ENCODE data around the gene TBL1X.

Gene TBL1X

DNA sequence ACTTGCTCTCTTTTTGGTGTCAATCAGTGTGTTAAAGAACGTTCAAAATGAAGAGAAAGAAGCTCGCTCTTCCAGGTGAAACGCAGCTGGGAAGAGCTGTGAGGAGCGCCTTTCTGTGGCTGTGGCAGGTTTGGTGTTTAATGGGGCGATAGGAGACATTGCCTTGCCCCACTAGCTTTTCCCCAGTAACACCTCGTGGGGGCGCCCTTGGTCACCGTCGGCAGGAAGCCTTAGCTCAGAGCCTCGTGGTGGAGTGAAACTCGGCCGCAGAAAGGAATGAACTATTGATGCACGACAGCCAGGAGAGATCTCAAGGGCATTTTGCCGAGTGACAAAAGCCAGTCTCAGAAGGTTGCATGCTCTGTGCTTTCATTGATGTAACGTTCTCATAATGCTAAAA lies 235.7 kb downstream of the TBL1X start:
- no peak for DNase-seq

DNA sequence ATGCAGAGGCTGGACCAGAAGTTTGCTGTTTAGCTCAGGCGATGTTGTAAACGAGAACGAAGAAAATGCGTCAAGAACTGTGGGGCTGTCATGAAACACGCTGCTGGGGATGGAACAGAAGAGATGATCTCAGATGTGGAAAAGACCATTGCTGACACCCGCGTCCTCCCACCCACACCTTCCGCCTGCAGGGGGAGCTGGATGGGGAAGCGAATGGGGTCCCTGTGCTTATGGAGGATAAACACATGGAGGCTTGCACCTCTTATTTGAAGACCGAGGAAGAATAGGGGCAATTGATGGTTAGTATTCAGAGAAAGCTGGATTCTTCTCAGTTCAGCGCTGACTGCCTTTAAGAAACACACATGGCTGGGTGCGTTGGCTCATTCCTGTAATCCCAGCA lies 236.9 kb downstream of the TBL1X start:
- DNase-seq = no peak

DNA sequence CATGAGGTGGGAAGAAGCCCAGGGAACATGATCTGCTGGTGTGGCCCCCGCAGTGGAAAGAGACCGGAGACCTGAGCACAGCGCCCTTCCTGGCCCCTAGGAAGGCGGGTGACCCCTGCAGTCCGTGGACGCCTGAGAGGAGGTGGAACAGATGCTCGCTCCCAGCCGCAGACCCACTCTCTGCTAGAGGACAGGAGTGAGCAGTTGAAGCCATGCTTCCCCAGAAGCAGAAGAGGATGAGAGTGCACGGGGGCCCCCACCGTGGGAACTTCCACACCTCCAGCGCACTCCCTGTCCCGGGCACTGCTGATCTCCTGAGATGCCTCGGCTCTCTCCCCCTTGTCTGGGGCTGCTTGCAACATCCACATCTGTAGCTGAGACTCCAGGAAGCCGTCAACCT lies 238.5 kb downstream of the TBL1X start:
- no peak for DNase-seq

DNA sequence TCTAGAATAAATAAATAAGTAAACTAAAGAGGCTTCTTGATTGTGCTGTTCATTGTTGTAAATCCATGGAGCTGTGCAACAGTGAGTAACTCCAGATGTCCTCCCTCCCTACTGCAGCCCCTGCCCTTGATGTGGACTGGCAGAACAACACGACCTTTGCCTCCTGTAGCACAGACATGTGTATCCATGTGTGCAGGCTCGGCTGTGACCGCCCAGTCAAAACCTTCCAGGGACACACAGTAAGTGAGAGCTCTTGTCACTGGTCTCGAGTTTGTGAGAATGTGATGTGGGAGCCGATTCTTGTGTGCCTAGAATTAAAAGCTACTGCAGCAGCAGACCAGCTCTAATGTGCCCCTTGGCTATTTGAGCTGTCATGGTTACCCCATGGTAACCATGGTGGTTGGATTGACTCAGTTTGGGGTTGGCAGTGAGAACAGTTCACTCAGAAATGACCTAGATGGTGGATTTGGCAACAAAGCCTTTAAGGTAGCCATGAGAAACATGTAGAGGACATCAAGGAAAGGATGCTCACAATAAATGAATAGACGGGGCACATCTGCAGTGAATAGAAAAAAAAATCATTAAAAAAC lies 240.1 kb downstream of the TBL1X start:
- no peak for DNase-seq

DNA sequence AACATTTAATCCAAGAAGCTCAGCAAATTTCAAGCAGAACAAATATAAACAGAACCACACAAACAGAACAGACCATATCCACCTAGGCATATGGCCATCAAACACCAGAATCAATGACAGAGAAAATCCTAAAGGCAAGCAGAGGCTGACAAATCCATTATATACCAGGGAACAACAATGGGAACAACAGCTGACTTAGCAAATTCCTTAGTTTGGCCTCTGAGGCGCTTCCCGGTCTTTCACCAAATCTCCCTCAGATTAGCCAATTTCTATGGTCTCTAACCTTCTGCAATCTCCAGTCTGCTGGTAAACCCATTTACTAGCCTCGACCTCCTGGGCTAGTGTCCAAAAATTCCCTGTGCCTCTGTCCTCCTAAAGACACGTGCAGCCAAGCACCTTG lies 241.6 kb downstream of the TBL1X start:
- no peak for DNase-seq

DNA sequence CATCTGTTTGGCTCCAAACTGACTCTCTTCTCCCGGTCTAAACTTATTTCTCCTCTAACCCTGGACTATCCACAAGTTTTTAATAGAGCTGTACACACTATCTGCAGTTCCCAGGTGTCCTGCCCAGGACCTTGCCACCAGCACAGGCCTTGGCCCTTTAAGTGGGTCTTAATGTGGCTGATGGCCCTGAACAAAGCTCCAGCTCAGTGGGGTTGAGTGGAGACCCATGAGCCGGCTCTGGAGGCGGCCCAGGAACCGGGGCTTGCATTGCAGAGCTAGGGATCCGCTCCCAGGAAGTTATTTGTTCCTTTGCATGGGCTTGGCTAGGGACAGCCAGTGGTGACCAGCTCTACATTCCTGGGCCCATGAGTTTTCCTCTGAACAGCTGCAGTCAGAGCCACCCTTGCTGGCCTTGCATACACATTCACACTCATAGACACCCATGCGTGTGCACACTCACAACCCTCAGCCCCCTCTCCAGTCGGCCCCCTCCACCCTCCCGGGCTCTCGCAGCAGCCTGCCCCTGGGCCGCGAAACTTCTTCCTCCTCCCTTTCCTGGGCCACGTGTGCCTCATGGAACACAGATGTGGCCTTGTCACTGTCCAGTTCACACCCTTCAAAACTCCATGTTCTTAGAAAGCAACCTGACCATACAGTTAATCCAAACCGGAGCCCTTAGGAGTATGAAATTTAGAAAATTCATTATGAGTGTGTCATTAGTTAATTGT lies 242.6 kb downstream of the TBL1X start:
- no peak for DNase-seq

DNA sequence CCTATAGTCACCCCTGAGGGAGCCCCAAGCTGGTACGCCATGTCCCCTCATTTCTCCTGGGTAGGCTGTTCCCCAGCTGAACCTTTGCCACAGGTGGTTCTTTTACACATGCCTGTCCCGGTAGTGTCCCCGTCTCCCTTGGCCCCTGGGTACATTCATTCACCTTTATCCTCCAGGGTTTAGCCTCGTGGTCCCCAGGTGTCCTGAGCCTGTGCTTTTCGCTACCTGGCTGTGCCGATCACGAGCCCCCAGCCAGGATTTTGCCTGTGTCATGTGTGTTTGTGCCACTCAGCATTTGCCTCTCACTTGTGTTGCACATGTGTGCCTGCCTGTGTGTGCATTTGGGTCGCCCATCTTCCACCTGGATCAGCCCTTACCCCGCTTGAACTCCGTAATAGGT lies 243.2 kb downstream of the TBL1X start:
- DNase-seq = no peak

DNA sequence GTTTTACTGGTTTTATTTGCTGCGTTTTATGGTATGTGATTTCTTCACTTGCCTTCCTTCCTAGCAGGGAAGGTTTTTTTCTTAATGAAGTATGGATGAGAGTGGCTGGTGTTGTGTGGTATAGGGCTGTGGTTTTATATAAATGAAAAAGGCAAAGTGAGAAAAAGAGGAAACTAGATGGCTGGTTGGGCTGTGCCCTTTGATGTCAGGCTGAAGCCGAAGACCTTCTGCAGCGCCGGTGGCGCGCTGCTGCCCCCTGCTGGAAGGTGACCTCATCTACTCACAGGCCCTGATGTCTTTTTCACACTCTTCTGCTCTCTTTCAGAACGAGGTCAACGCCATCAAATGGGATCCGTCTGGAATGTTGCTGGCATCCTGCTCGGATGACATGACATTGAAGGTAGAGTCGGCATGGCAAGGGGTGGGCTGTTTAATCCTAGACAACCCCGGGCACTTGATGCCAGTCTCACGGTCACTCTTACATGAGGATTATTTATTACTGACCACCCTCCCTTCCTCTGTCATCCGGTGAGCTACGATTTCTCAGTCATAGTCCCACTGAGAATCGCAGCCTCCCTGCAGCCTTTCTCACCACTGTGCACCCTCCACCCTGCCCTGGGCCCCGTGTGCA lies 244.2 kb downstream of the TBL1X start:
- peak in 55 of 58 donors; percentile 0 to 82 (median 33) for DNase-seq

DNA sequence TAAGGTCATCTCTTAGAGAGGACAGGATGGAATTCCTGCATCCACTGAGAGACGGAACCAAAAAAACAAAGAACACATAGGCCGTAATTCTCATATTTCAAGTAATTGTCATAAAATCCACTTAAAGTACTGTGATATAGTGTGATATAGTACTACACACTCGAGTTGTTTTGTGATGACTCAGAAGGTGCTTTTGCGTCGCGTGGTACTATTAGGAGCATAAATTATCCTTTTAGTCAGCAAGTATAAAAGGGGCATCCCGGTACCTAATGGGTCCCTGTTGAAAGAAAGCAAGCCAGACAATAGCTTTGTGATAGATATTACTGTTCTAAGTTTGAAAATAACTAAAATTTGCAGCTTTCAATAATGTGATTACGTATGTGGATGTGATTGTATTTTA lies 245.5 kb downstream of the TBL1X start:
- DNase-seq = no peak

DNA sequence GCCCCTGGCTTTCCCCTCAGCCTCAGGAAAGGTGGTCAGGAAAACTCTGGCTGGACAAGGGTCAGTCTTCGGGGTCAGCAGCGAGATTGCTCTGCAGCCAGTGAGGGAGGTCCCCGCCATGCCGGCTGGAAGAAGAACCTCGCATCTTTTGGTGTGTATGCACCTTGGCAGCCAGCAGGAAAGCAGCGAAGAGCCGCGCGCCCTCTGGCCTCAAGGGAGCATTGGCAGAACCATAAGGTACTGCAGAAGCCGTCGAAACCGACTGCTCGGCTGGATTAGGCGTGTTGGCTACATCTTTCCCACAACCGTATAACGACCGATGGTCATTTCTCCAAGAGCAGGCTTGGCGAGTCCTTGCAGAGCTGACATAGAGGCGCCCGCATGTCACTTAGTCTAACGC lies 252.5 kb downstream of the TBL1X start:
- no peak for DNase-seq

DNA sequence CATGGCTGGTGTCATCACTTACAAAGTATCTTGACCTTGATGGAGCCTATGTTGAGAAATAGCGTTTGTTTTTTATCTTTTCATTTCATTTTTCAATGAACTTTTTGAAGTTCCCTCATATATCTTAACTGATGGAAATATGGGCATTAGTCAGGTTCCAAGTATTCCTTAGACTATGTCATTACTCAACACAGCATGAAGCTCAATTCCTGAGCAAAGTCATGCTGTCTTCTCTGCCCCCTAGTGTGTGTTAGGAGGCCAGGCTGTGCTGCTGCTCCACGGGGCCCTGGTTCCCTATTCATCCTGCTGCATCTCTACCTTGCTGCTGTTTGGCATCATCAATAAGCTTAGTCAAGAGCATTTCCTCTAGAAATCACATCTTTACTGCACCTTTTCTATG lies 259.9 kb downstream of the TBL1X start:
- no peak for DNase-seq

DNA sequence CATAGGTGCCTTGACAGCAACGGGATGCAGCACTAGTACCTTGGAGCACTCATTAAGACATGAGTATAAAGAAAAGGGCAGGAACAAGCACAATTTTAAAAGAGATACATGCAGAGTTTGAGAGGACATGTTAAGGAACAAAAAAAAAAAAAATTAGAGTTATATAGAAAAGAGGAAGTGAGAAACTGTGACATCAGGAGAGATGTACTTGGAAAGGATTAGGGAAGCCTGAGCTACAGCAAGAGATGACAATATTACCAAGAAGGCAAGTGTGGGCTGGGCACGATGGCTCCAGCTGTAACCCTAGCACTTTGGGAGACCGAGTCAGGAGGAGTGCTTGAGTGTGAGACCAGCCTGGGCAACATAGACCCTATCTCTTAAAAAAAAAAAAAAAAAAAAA lies 263.4 kb downstream of the TBL1X start:
- no peak for DNase-seq

DNA sequence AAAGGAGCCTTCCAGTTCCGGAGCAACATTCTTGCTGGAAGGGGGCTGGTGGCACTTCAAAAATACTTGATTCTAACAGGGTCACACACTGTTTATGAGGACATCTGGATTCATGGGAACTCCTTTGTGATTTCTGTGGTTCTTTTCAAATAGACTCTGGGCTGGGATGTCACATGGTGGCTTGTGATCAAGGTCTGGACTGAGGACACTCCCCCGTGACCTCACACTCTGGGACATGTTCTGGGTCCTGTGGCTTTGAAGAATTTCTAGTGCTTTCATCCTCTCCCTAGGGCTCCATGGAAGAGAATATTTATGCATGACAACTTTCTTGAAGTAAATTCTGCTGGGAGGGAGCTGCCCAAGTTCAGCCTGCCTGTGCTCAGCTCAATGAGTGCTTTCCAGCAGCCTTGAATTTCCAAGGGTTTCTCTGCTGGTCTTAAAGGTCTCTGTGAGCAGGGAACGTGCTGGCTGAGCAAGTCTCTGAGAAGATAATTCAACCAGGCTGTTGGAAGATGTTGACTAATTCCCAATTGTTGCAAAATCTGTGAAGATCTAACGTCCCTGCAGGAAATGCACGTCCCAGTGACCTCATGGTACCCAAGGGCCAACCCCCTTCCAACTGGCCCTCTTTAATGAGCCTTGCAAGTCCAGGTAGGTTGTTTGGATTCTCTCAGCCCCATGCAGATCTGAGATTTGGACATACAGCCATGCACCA lies 264.5 kb downstream of the TBL1X start:
- DNase-seq = no peak

DNA sequence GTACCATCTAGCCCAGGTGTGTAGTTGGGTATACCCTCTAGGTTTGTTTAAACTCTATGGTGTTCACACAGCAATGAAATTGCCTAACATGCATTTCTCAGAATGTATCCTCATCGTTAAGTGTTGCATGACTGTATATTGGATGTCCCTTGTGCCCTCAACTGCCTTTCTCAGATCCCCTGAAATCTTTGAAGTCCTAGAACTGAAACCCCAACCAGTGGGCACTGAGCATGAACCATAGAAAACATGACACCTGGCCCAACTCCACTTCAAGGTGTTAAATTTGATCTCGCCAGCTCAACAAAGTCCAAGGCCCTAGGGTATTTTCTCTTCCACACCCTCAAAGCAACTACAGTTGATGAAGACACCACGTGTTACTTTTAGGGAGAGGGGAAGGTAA lies 265.2 kb downstream of the TBL1X start:
- no peak for DNase-seq

DNA sequence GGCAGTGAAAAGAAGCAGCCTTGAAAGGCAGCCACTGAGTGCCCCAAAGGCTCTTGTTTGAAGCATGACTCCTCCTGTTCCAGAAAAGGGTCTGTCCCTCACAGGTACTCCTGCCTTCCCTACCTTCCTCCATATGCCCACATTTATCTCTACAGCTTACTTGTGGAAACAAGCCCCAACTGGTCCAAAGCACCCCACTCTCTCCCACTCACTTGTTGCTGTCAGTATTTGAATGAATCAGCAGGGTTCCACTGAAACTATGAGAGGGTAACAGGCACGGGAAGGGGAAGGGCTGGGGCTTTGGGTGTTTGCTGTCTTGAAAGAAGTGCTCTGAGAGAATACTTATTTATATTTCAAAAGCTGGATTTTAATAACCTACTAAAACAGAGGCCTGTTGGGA lies 265.9 kb downstream of the TBL1X start:
- DNase-seq = no peak

DNA sequence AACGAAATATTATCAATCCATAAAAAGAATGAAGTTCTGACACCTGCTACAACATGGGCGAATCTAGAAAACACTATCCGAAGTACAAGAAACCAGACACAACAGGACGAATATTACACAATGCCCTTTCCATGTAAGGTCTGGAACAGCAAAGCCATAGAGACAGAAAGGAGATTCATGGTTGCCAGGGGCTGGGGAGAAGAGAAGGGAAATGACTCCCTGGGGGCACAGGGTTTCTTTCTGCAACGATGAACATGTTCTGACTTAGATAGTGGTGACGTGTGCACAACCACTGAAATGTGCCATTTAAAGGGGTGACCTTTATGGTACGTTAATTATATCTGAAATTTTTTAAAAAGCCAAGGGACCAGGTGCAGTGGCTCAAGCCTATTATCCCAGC lies 272.5 kb downstream of the TBL1X start:
- no peak for DNase-seq

DNA sequence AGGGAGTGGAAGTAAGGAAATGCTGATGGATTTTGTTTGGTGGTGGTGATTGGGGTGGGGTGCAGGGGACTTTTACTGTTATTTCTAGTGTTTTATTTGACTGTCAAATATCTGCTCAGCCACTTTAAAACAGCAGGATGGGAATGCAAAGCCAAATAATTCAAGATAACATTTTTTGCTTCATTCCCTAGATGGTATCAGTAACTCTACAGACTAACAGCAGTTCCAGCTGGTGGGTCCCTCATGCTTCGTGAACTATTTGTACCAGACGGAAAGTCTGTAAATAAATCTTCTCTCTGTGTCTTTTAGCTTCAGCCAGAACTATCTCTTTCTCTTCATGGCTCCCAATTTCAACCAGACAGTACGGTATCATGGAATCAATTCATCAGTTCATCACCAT lies 273.3 kb downstream of the TBL1X start:
- DNase-seq = no peak

DNA sequence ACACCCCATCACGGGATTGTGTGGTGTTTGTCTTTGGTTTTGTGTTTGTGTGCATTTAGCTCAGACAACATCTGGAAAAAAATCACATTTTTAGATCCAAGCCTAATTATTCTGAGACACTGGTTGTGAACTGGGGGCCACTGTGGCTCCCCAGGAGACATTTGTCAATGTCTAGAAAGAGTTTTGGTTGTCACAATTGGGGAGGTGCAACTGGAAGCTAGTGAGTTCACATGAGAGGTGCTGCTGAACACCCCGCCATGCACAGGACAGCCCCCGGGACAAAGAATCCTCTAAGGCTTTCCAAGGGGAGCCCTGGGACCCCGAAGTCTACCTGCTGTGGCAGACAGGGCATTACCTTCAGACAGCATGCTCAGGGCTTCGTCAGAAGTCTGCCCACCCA lies 274.3 kb downstream of the TBL1X start:
- DNase-seq = no peak

DNA sequence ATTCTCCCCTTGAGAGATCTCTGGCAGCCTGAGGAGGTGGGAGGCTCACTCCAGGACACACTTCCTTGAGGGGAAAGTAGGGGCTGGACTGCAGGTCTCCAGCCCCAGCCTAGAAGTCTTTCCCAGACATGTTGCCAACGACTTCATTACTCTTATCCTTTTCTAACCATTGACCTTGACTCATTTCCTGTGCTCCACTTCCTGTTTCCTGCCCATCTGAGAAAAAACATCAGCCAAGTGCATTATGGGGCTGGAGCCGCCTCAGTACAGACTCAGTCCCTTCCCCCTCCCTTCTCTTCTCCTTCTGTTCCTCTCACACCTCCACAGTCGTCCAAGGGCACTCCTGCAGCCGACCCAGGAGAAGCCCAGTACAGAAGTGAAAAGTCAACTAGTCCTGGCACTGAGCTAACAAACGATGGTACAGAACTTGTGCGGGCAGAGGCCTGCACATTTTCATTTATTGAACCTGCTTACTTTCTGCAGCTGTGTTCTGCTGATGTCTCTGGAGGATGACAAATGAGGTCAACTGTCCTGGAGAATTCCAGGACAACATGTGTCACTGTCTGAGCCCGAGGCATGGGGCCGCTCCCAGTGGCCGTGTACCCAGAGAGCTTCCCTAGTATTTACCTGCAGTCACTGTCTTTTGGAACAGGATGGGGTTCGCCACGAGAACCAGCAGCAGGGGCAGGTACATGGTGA lies 280.7 kb downstream of the TBL1X start:
- DNase-seq = no peak

DNA sequence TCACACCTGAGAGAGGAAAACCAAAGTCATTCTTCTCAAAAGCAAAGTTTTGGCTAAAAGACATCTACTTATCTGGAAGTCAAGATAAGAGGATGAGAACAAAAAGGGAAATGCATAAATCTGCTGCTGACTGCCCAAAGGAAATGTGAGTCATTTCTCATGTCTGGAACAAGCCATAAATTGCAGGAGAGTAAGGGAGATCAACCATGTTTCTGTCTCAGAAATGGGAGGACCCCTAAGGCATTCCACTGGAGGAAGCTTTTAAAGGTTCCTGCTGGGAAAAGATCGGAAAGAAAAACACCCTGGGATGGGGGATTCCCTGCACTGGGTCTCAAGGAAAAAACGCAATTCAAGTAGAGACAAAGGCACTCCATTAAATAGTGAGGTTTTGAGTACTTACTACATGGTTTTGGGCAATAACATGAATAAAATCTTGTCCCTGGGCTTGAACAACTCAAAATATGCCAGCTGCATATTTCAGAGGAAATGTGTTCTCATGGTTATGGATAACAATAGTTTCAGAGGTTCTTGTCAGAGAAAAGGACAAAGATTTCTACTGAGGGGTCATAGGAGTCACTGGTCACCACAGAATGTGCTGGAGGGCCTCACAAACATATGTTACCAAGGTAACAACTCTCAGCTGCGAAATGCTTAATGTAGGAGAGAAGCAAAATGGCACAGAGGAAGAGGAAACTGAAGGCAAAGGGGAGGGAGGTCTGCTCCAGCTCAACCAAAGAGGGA lies 281.5 kb downstream of the TBL1X start:
- no peak for DNase-seq

DNA sequence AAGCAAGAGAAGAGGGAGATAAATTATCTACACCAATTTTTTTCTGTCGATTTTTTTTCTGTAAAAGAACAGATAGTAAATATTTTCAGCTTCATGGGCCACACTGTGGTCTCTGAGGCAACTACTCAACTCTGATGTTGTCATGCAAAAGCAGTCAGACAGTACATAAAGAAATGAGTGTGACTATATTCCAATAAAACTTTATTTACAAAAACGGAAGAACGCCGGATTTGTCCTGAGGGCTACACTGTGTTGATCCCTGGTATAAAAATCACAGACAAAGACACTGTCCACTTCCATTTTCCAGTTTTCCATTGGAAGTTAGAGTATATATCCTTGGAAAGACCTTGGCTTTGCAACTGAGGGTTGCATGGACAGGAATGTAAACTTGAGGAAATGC lies 282.8 kb downstream of the TBL1X start:
- no peak for DNase-seq
